SK-N-SH treated with all-trans-retinoic acid at 6 μM for 48 hours (cell line): ENCODE results near the gene ZNF536.

Experiments used
- ARNTL ChIP-seq: fragments of 450-650 bp; formaldehyde crosslinking; IDR thresholded peaks from 2 replicates; pipeline ENCODE4 v1.5.0; 2020; ENCODE audit warnings: low read depth, mild to moderate bottlenecking, moderate library complexity, borderline replicate concordance
- BACH2 ChIP-seq: fragments of 250-450 bp; sonication (Bioruptor Pico); IDR thresholded peaks from 2 replicates; pipeline ENCODE4 v1.9.0; 2021; ENCODE audit warnings: mild to moderate bottlenecking, borderline replicate concordance
- CREB5 ChIP-seq: fragments of 250-450 bp; sonication (Bioruptor Pico); IDR thresholded peaks from 2 replicates; pipeline ENCODE4 v1.5.1; 2020; ENCODE audit warnings: low read depth, mild to moderate bottlenecking, moderate library complexity
- CSRNP3 ChIP-seq: fragments of 250-450 bp; sonication (Bioruptor Pico); IDR thresholded peaks from 2 replicates; pipeline ENCODE4 v1.5.1; 2021; ENCODE audit warnings: mild to moderate bottlenecking, moderate library complexity
- PATZ1 ChIP-seq: fragments of 250-450 bp; sonication (Bioruptor Pico); IDR thresholded peaks from 2 replicates; pipeline ENCODE4 v1.8.0; 2020; ENCODE audit warnings: mild to moderate bottlenecking, moderate library complexity, borderline replicate concordance
- POU6F1 ChIP-seq: fragments of 250-450 bp; sonication (Bioruptor Pico); IDR thresholded peaks from 2 replicates; pipeline ENCODE4 v1.8.0; 2021; ENCODE audit warnings: low read depth, mild to moderate bottlenecking, moderate library complexity, borderline replicate concordance
- PPARA ChIP-seq: fragments of 250-450 bp; sonication (Bioruptor Pico); IDR thresholded peaks from 2 replicates; pipeline ENCODE4 v1.5.0; 2020; ENCODE audit warnings: mild to moderate bottlenecking, borderline replicate concordance
- RARB ChIP-seq: fragments of 250-450 bp; sonication (Bioruptor Pico); IDR thresholded peaks from 2 replicates; pipeline ENCODE4 v1.8.0; 2021; ENCODE audit warnings: mild to moderate bottlenecking, moderate library complexity
- SNAI2 ChIP-seq: fragments of 250-450 bp; sonication (Bioruptor Pico); IDR thresholded peaks from 2 replicates; pipeline ENCODE4 v1.5.0; 2020; ENCODE audit warnings: mild to moderate bottlenecking, moderate library complexity
- TOX ChIP-seq: fragments of 250-450 bp; sonication (Bioruptor Pico); IDR thresholded peaks from 2 replicates; pipeline ENCODE4 v1.8.0; 2021; ENCODE audit warnings: mild to moderate bottlenecking, moderate library complexity, borderline replicate concordance
- TSHZ2 ChIP-seq: fragments of 250-450 bp; sonication (Bioruptor Pico); IDR thresholded peaks from 2 replicates; pipeline ENCODE4 v1.5.0; 2020; ENCODE audit warnings: mild to moderate bottlenecking, moderate library complexity
- ZFP30 ChIP-seq: fragments of 450-650 bp; formaldehyde crosslinking; IDR thresholded peaks from 2 replicates; pipeline ENCODE4 v1.5.0; 2022; ENCODE audit warnings: mild to moderate bottlenecking, moderate library complexity
- ZNF70 ChIP-seq: fragments of 450-650 bp; formaldehyde crosslinking; IDR thresholded peaks from 2 replicates; pipeline ENCODE4 v1.5.0; 2020; ENCODE audit warnings: mild to moderate bottlenecking, moderate library complexity
- ZNF8 ChIP-seq: fragments of 450-650 bp; formaldehyde crosslinking; IDR thresholded peaks from 2 replicates; pipeline ENCODE4 v1.5.0; 2020; ENCODE audit warnings: mild to moderate bottlenecking, moderate library complexity

GRCh38 chr19:30520735-30521479 lies 148.7 kb downstream of the ZNF536 start:
- TF ChIP-seq RARB (CRISPR knock-in tag) (no peak), POU6F1 (no peak), CSRNP3 (CRISPR knock-in tag) (no peak), BACH2 (CRISPR knock-in tag) (no peak), ZFP30 (no peak), TOX (CRISPR knock-in tag) (no peak), PATZ1 (no peak), SNAI2 (CRISPR knock-in tag) (no peak), ZNF8 (no peak), CREB5 (CRISPR knock-in tag) (no peak), PPARA (CRISPR knock-in tag) (no peak), TSHZ2 (no peak), ZNF70 (no peak), ARNTL (CRISPR knock-in tag) (no peak)
